Activated T-cell treated with anti-CD3 and anti-CD28 coated beads, Interleukin-2, amount 50 U/mL, for 4 hours (primary cell): ENCODE measurements around the gene RAB44. TPM values are rescaled to one million over a fixed set of nuclear protein-coding genes. Genes with fewer than 3 reads are reported as not detected.
A peak's percentile ranks its signal among the peaks of the same experiment; 100 is the strongest.
"Not testable (repeated sequence)": the region's sequence is repeated elsewhere in the genome, so short reads cannot be mapped to it uniquely, and the experiment has no call there.

Experiments
- ATAC-seq, 2 donors: fragments of 200-7000 bp; cut with Tn5 transposase; one replicate each; pipeline ENCODE4 v1.10.0; 2021
- DNase-seq: peaks from one replicate; pipeline ENCODE4 v3.0.0-alpha.2; 2020
- H3K27me3 Mint-ChIP-seq: one replicate; pipeline ENCODE4 v1.8.0; 2021; ENCODE audit warnings: low read depth, mixed read lengths
- H3K36me3 Mint-ChIP-seq: one replicate; pipeline ENCODE4 v1.8.0; 2022; ENCODE audit warnings: mixed read lengths; ENCODE audit not compliant: insufficient read depth
- H3K4me1 Mint-ChIP-seq: one replicate; pipeline ENCODE4 v1.8.0; 2021; ENCODE audit warnings: low read depth, mixed read lengths
- H3K4me3 Mint-ChIP-seq: one replicate; pipeline ENCODE4 v1.8.0; 2021; ENCODE audit warnings: mild to moderate bottlenecking, moderate library complexity, mixed read lengths
- H3K9me3 Mint-ChIP-seq: one replicate; pipeline ENCODE4 v1.8.0; 2021; ENCODE audit warnings: mixed read lengths
- total RNA-seq, 3 donors: library from RNA; stranded (reverse); gene quantifications; one replicate each; pipeline ENCODE4 v1.2.1, GENCODE V29; 2021

The RAB44 gene
- total RNA-seq, 3 donors from 2014 or later: 0.05 TPM; not detected in 1

DNA sequence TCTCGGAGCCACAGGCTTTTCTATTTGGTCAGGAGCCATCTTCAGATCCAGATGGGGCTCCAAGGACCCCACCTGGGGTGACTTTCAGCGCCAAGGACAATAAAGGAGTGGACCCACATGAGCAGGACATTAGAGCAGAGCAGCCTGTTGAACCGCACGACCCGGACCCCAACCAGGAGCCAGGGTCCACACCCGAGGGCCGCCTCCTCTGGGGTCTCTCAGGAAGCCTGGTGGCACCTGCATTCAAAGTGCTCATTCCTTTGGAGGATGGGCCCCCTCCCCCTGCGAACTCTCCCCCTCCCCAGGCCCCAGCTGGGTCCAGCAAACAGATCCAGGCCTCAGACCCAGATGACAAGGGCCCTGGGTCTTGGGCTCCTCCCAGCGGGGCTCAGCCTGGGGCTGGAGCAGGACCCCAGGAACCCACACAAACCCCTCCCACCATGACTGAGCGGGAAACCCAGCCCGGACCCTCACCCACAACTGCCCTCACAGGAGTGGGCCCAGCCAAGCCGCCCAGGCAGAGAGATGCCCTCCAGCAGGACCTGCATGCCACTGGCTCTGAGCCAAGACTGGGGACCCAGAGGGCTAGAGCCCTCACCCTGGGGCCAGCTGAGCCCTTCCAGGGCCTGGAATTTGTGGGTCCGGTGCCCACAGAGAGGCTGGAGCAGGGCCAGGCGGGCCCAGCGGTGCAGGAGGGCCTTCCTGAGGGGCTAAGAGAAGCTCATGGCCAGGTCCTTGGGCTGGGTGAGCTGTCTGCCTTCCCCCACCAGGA lies 23.9 kb downstream of the RAB44 start:
- Mint-ChIP-seq H3K27me3 (no peaks in the 10 kb centered on the region), H3K4me3 (no peak overlapping the region), H3K4me1 (peaks cover 6% of the 10 kb centered on the region), H3K9me3 (no peaks in the 10 kb centered on the region), H3K36me3 (no peaks in the 10 kb centered on the region)
- DNase-seq: no peak
- no peak for ATAC-seq

DNA sequence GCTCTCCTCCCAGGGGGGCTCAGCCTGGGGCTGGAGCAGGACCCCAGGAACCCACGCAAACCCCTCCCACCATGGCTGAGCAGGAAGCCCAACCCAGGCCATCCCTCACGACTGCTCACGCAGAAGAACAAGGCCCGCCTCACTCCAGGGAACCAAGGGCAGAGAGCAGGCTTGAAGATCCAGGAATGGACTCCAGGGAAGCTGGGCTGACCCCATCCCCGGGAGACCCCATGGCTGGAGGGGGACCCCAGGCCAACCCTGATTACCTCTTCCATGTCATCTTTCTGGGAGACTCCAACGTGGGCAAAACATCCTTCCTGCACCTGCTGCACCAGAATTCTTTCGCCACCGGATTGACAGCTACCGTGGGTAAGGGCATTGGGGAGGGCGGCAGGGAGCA lies 24.7 kb downstream of the RAB44 start:
- Mint-ChIP-seq H3K36me3 (no peaks in the 10 kb centered on the region), H3K4me1 (peaks cover 9% of the 10 kb centered on the region), H3K4me3 (no peak overlapping the region), H3K27me3 (no peaks in the 10 kb centered on the region), H3K9me3 (no peaks in the 10 kb centered on the region)
- DNase-seq: no peak
- ATAC-seq: no peak

DNA sequence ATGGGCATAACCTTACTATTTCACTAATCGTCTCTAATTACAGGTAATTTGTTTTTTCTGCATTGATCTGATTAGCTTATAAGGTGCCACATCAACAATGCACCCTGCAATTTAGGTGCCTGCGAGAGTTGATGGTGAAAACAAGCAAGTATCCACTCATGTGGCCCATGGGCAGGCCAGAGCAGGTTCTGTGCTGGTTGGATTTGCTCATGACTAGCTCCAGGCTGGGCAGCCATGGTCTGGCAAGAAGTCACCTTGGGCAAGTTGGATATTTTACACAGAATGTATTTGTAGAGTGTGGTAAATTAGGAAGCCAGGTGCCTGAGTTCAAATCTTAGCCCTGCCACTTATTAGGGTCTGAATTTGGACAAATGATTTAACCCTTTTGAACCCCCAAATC lies 25.3 kb downstream of the RAB44 start:
- DNase-seq (no peak), ATAC-seq (no peak)
- H3K9me3 Mint-ChIP-seq: no peaks in the 10 kb centered on the region
- no peak overlapping the region for H3K4me3 Mint-ChIP-seq
- no peaks in the 10 kb centered on the region for H3K36me3 Mint-ChIP-seq
- H3K27me3 Mint-ChIP-seq: no peaks in the 10 kb centered on the region
- peaks cover 14% of the 10 kb centered on the region for H3K4me1 Mint-ChIP-seq

GRCh38 chr6:36723992-36724391 lies 26.4 kb downstream of the RAB44 start:
- H3K27me3 Mint-ChIP-seq, ATAC-seq, H3K36me3 Mint-ChIP-seq, H3K4me3 Mint-ChIP-seq, H3K9me3 Mint-ChIP-seq, DNase-seq: not testable (repeated sequence)
- peaks cover 21% of the 10 kb centered on the region for H3K4me1 Mint-ChIP-seq

DNA sequence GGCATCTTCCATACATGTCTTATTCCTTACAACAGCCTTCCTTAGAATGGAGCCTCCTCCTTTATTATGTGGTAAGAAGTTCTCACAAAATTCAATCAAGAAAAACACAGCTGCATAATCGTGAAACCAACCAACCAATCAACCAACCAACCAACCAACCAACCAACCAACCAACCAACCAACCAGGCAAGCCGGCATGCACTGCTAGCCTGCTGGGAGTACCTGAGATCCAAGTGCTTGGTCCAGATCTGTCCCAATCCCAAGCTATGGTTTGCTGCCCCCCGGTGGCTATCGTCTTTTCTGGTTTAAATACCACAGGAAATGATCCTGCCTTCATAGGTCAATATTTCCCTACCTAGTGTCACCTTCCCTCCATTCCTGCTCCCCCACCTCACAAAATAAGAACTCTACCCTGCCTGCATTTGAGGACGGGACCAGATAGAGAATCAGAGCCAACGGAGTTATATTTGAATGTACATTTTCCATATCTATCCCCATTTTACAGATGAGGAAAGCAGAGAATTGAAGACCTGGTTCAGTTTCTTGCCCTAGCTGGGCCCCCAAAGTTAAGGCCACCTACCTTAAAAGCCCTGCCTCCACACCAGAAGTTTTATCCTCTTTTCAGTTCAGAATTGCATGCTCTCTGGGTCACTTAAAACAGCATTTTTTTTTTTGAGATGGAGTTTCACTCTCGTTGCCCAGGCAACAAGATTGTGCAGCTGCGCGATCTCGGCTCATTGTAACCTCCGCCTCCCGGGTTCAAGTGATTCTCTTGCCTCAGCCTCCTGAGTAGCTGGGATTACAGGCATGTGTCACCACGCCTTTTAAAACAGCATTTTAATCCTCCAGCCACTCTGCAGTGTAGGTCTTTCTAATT lies 27.1 kb downstream of the RAB44 start:
- no peak for ATAC-seq
- H3K36me3 Mint-ChIP-seq: no peaks in the 10 kb centered on the region
- H3K4me1 Mint-ChIP-seq: peaks cover 23% of the 10 kb centered on the region
- no peaks in the 10 kb centered on the region for H3K27me3 Mint-ChIP-seq
- DNase-seq: peak; percentile 34
- H3K9me3 Mint-ChIP-seq: no peaks in the 10 kb centered on the region
- no peak overlapping the region for H3K4me3 Mint-ChIP-seq

DNA sequence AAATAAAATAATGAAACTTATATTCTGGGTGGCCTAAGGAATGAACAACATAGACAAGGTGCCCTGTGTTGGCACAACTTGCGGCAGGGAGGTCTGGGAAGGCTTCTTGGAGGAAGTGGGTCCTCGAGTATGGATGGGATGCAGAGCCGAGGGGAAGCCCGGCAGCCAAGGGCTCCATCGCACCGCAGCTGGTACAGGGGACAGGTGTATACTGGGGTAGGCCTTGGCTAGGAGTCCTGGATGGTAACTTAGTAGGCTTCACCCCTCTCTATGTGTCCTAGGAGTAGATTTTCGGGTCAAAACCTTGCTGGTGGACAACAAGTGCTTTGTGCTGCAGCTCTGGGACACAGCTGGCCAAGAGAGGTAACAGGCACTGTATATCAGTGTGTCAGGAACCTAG lies 28.0 kb downstream of the RAB44 start:
- ATAC-seq (no peak), DNase-seq (no peak)
- Mint-ChIP-seq H3K4me3 (no peak overlapping the region), H3K4me1 (peaks cover 23% of the 10 kb centered on the region), H3K9me3 (no peaks in the 10 kb centered on the region), H3K36me3 (no peaks in the 10 kb centered on the region), H3K27me3 (no peaks in the 10 kb centered on the region)

DNA sequence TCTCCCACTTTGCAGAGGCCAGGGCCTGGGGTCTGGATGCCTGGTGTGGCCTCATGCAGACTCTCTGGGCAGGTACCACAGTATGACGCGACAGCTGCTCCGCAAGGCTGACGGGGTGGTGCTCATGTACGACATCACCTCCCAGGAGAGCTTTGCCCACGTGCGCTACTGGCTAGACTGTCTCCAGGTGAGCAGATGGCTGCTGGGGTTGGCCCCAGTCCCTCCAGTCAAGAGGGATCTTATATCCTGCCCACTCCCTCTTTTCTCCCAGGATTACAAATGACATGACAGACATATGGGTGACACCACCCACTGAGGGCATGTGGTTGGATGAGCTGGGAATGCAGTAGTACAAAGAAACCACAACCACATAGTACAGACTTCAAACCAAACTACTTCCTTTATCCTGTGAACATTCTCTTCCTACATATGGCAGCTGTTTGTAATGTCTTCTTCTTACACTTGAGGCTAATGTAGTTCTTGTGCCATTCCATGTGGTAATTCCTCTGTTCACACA lies 29.9 kb downstream of the RAB44 start:
- Mint-ChIP-seq H3K36me3 (no peaks in the 10 kb centered on the region), H3K4me1 (peaks cover 23% of the 10 kb centered on the region), H3K27me3 (no peaks in the 10 kb centered on the region), H3K4me3 (no peak overlapping the region), H3K9me3 (no peaks in the 10 kb centered on the region)
- ATAC-seq (no peak), DNase-seq (no peak)

GRCh38 chr6:36728289-36729160 lies 30.9 kb downstream of the RAB44 start:
- no peak for ATAC-seq
- Mint-ChIP-seq H3K9me3 (no peaks in the 10 kb centered on the region), H3K36me3 (no peaks in the 10 kb centered on the region), H3K27me3 (no peaks in the 10 kb centered on the region), H3K4me1 (peaks cover 23% of the 10 kb centered on the region), H3K4me3 (no peak overlapping the region)
- DNase-seq: no peak

DNA sequence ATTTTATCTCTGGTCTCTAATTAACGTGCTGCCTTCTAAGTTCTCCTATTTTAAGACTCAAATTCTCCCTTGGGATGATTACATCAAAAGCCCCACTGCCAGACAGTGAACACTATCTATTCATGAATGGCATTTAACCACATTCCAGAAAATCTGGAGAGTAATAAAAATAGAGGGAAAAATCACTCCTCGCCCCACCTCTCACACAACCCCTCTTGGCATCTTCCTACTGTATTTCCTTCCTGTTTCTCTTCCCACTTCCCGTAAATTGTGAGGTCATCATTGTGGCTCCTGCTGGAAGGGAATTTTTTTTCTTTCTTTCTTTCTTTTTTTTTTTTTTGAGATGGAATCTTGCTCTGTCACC lies 31.5 kb downstream of the RAB44 start:
- peaks cover 23% of the 10 kb centered on the region for H3K4me1 Mint-ChIP-seq
- H3K9me3 Mint-ChIP-seq: no peaks in the 10 kb centered on the region

DNA sequence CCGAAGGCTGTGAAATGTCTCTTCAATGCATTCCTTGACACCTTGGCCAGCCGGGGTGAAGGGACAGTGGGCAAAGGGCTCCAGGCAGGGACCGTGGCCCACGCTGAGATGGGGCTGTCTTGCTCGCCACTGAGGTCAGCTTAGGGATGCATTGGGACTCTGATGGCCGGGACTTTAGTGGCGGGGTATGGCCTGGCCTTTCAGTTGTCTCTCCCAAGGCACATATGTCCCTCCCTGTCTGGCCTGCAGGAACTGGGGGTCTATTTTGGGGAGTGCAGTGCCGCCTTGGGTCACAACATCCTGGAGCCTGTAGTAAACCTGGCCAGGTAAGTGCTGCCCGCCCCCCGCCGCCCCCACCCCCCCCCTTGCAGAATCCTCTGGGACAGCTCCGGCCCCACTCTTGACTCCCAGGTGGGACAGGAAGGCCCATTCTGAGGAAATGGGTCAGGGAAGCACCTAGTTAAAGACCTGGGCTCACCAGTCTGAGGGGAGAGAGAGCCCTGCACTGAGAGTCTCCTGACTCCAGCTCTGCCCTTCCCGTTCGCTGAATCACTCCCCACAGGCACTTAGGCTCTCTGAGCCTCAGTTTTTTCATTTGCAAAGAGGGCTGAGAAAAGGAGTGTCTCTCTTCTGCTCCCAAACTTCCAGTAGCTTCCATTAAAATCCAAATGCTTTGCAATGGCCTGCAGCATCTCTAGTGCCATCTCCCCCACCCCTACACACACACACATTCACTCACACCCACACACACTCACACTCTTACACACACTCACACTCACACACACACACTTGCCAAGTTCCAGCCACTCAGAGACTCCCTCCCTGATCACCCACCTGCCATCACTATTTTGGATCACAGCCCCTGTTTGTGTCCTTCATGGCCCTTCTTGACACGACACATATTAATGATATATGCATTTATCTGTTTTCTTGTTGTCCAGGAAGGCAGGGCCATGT lies 33.1 kb downstream of the RAB44 start:
- H3K4me1 Mint-ChIP-seq: peaks cover 23% of the 10 kb centered on the region
- ATAC-seq: no peak
- no peaks in the 10 kb centered on the region for H3K27me3 Mint-ChIP-seq
- H3K4me3 Mint-ChIP-seq: no peak overlapping the region
- no peak for DNase-seq
- H3K36me3 Mint-ChIP-seq: no peaks in the 10 kb centered on the region
- no peaks in the 10 kb centered on the region for H3K9me3 Mint-ChIP-seq

More for the DNA sequence above, 31.5 kb downstream of the RAB44 start:
- no peak for ATAC-seq
- no peak for DNase-seq
- Mint-ChIP-seq H3K27me3 (no peaks in the 10 kb centered on the region), H3K36me3 (no peaks in the 10 kb centered on the region), H3K4me3 (no peak overlapping the region)

- Mint-ChIP-seq H3K4me1 (peaks cover 23% of the 10 kb centered on the region), H3K36me3 (no peaks in the 10 kb centered on the region), H3K27me3 (no peaks in the 10 kb centered on the region), H3K9me3 (no peaks in the 10 kb centered on the region), H3K4me3 (no peak overlapping the region)
- DNase-seq: no peak
- no peak for ATAC-seq
These were observed 34.1 kb downstream of the RAB44 start for GRCh38 chr6:36731622-36732310.

DNA sequence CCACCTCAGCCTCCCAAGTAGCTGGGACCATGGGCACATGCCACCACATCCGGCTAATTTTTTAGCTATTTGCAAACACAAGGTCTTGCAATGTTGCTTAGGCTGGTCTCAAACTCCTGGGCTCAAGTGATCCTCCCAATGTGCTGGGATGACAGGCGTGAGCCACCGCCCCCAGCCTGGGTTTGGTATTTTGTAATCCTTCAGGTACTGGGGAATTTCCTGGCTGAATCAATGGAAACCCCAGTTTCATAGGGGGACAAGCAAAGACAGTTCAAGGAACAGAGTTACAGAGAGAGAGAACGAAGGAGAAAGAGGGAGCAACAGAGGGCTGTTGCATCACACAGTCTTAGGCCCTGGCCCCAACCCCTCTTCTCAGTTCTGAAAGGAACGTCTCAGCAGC lies 35.7 kb downstream of the RAB44 start:
- peaks cover 11% of the 10 kb centered on the region for H3K4me1 Mint-ChIP-seq
- ATAC-seq (no peak), DNase-seq (no peak)
- no peaks in the 10 kb centered on the region for H3K9me3 Mint-ChIP-seq
- H3K27me3 Mint-ChIP-seq: no peaks in the 10 kb centered on the region
- H3K4me3 Mint-ChIP-seq: no peak overlapping the region
- no peaks in the 10 kb centered on the region for H3K36me3 Mint-ChIP-seq
